A549 (cell line): Measurements from ENCODE around the gene RPA1.

ENCODE experiments used
- CEBPB ChIP-seq, 2 experiments: fragments of >200 bp in 1 of 2; sonication (Bioruptor Twin) in 1 of 2; formaldehyde crosslinking in 1 of 2; IDR thresholded peaks; 2 replicates each; pipeline ENCODE4 v1.6.1; 2012 to 2016
- CTCF ChIP-seq: fragments of >200 bp; sonication (Bioruptor Twin); formaldehyde crosslinking; IDR thresholded peaks from 3 replicates; pipeline ENCODE4 v1.5.1; 2016
- HOXA7 ChIP-seq: fragments of 250-450 bp; sonication (Bioruptor Pico); IDR thresholded peaks from 2 replicates; pipeline ENCODE4 v1.5.0; 2020; ENCODE audit warnings: mild to moderate bottlenecking, moderate library complexity
- JUN ChIP-seq, 2 experiments: fragments of >200 bp; sonication (Bioruptor Twin); formaldehyde crosslinking; IDR thresholded peaks; 2 replicates in 1 of 2; 3 replicates in 1 of 2; pipeline ENCODE4 v1.6.1; 2016 to 2017
- KDM1A ChIP-seq: fragments of 200-600 bp; sonication (generic); IDR thresholded peaks from 2 replicates; pipeline ENCODE4 v1.6.1; 2016; ENCODE audit warnings: low read depth, mild to moderate bottlenecking
- MAFK ChIP-seq: fragments of 450-650 bp; IDR thresholded peaks from 2 replicates; pipeline ENCODE4 v1.6.1; 2014; ENCODE audit not compliant: partially characterized antibody
- MAX ChIP-seq: IDR thresholded peaks from 2 replicates; pipeline ENCODE4 v1.6.1; 2012
- RARB ChIP-seq: fragments of 250-450 bp; sonication (Bioruptor Pico); IDR thresholded peaks from 2 replicates; pipeline ENCODE4 v1.8.0; 2021; ENCODE audit warnings: mild to moderate bottlenecking, moderate library complexity
- ZFP36 ChIP-seq: fragments of 450-650 bp; IDR thresholded peaks from 2 replicates; pipeline ENCODE4 v1.6.1; 2014; ENCODE audit warnings: borderline replicate concordance; ENCODE audit not compliant: partially characterized antibody

GRCh38 chr17:1920948-1921351, 91.1 kb downstream of the RPA1 start:
- TF ChIP-seq RARB (CRISPR knock-in tag) (no peak), CTCF (no peak), KDM1A (no peak), JUN (IDR thresholded peaks at IDR 0.05) (no peak), CEBPB (IDR thresholded peaks at IDR 0.05) (no peak), MAFK (no peak), HOXA7 (no peak), ZFP36 (no peak), MAX (no peak)
